GM12874 (cell line): Measurements from ENCODE around the gene POLD3.

ENCODE experiments used
- CTCF ChIP-seq: IDR thresholded peaks from 2 replicates; pipeline ENCODE4 v1.5.1; 2011; ENCODE audit warnings: low read depth, mild to moderate bottlenecking, control low read depth, low read length, moderate library complexity; ENCODE audit not compliant: insufficient read depth

The POLD3 gene

GRCh38 chr11:74639533-74639932 is 47.2 kb downstream of the POLD3 start:
- no peak for TF ChIP-seq CTCF

- TF ChIP-seq CTCF: no peak
Observed at GRCh38 chr11:74641289-74641688, 48.9 kb downstream of the POLD3 start.

DNA sequence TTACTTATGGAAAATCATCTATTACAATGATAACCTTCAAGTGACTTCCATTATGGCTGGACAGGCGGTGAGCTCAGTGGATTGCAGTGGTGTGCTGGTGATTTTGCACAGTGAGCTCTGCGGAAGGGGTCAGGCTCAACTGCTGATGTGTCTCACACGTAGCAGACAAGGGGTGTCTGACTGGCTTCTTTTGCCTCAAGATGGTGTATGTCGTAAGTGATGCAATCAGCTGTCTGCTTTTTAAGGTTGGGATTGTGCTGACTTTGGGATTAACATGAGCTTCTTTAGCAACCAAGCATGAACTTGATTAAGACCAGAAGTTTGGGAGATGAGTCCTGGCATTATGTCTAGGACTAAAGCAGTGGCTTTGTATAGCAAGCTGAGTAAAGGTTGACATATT is 49.5 kb downstream of the POLD3 start:
- TF ChIP-seq CTCF: no peak

DNA sequence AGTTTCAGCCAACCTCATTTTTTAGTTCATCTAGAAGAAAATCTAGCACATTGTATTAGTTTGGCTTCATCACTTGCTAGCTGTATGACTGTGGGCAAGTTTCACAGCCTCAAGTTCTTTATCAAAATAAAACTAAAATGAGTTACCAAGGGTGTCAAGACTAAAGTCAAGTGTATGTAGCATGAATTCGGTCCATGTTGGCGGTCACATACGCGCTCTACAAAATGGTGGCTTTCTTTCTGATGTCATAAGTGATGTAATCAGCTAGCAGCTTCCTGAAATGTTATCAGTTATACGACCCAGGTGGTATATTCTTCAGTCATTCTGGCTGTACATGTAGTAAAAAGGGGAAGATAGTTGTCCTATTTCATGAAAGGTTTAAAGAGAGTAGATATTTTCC is 50.5 kb downstream of the POLD3 start:
- no peak for TF ChIP-seq CTCF

- TF ChIP-seq CTCF: no peak
Observed at GRCh38 chr11:74644081-74644480, 51.7 kb downstream of the POLD3 start.

- no peak for TF ChIP-seq CTCF
Observed at GRCh38 chr11:74646215-74646614, 53.8 kb downstream of the POLD3 start.

DNA sequence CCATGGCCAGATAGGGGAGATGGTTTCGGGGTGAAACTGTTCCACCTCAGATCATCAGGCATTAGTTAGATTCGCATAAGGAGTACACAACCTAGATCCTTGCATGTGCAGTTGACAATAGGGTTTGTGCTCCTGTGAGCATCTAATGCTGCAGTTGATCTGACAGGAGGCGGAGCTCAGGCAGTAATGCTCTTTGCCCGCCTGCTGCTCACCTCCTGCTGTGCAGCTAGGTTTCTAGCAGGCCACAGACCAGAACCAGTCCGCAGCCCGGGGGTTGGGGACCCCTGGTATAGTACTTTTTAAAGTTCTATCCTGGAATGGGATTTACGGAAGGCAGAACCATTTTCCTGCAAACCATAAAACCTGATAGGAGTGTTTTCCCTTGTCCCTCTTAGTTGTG is 54.6 kb downstream of the POLD3 start:
- no peak for TF ChIP-seq CTCF

DNA sequence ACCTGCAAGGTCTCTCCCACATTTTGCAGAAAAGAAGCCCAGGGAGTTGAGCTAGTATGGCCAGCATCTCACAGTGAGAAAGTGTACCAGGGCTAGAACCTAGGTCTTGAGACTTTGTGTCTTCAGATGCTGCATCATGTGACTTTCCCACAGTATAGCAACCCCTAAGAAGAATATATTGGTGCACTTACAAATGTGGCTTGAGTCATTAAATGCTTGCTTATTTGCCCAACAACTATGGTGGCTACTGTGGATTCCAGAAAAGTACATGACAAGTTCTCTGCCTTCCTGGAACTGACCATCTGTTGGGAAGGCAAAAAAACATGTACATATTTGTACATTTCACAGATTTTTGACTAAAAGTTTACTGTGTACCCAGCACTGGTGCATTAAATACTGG is 55.0 kb downstream of the POLD3 start:
- TF ChIP-seq CTCF: no peak
